ENCODE measurements around the gene ZBTB39. TPM values are rescaled to one million over a fixed set of nuclear protein-coding genes. Genes with fewer than 3 reads are reported as not detected.

The ZBTB39 gene
- total RNA-seq, 1 experiment from 2014 or later: 3.3 TPM

DNA sequence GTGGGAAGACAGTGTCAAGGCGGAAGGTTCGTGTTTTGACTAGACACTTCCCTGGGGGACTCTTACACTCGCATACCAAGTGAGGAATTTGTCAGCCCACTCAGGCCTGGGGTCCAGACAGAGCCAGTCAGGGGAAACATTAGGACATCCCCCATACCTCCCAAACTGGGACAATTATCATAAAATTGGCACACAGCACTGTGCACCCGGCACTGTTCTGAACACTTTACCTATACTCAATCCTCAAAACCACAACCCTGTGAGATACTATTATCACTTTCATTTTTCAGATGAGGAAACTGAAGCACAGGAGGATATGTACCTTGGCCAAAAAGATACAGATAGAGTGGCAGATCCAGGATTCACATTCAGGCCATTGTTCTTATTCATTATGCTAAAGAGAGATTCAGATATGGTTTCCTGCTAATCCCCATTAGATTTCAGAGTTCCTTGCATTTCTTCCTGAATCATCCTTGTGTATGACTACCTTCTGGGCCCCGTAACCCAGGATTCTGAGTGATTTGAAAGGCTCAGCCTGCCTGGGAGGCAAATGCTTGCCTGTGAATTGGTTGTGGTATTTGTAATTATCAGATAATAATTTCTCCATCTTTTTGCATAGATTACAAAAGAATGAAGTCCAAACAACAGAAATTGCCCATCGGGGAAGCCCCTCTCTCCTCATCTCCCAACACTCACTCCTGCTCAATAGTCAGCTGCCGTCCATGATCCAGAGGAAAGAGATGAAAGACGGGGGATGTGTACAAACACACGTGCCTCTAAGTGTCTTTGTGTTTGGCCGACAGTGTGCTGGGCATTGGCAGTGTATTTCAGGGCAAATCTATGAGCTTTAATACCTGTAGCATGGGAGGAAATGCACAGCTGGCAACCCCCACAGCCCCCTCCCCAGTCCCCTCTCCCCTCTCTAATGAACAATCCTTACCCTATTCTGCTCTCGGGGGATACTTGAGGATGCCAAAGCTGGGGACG is 5.4 kb upstream of the ZBTB39 start:
- 0 out of 2 replicates have a peak, but pooled peaks cover 3% of the 10 kb centered on the region for H3K27me3 ChIP-seq
- no peaks in the 10 kb centered on the region for H3K36me3 ChIP-seq
- H3K4me3 ChIP-seq: no peak overlapping the region
- H3K9me3 ChIP-seq: no peaks in the 10 kb centered on the region
- DNase-seq: no peak

DNA sequence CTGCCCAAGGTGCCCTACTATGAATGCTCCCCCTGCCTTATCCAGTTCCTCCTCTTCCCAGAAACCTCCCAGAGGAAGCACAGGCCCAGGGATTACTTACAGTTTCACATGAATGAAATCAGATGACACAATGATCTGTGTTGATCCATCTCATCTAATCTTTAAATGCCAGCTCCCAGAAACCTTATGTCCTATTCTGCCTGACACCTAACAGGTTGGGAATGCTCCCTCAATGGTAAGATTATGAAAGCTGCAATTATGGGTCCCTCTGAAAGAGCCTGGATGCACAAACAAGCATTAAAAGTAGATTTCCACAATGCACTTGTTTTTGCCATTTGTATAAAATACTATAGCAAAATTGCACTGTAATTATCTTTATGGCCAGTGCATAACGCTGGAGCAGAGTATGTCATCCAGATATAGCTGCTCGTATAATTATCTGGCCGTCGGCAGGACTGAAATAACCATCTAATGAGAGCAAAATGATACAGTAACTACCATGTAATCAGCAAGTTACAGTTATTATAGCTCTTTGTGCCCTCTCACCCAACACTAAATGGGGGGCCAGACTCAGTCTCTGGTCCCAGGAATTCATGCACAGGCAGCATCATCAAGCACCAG is 4.4 kb upstream of the ZBTB39 start:
- no peak for DNase-seq
- Histone ChIP-seq H3K9me3 (no peaks in the 10 kb centered on the region), H3K4me3 (no peak overlapping the region), H3K36me3 (no peaks in the 10 kb centered on the region), H3K27me3 (0 out of 2 replicates have a peak, but pooled peaks cover 3% of the 10 kb centered on the region)

DNA sequence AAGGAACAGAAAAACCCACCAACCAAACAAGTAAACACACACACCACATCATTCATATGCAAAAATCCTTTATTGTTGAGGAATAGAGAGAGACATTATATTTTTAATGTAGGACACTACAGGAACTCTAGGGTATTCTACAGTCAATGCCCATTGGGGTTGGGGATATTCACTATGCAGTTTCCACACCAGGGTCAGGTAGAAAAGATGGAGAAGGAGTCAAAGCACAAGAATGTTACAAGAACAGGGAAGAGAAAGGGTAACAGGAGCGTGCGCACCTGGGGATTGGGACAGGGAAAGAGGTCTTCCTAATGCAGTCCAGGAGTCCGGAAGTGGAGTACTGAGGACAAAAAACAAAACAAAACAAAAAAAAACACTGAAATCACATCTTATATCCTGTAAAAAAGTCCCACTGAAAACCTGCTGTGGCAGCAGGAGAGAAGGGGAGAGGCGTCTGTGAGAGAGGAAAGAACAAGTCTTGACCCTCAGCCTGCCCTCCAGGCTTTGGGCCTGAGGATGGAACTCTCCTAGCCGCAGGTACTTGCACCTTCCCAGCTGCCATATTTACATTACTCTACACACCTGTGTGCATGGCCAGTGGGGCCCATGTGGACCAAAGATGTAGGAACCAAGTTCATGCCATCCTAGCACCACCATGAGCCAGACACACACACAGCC is 3.7 kb upstream of the ZBTB39 start:
- DNase-seq: no peak
- Histone ChIP-seq H3K27me3 (0 out of 2 replicates have a peak, but pooled peaks cover 3% of the 10 kb centered on the region), H3K36me3 (no peaks in the 10 kb centered on the region), H3K4me3 (no peak overlapping the region), H3K9me3 (no peaks in the 10 kb centered on the region)

DNA sequence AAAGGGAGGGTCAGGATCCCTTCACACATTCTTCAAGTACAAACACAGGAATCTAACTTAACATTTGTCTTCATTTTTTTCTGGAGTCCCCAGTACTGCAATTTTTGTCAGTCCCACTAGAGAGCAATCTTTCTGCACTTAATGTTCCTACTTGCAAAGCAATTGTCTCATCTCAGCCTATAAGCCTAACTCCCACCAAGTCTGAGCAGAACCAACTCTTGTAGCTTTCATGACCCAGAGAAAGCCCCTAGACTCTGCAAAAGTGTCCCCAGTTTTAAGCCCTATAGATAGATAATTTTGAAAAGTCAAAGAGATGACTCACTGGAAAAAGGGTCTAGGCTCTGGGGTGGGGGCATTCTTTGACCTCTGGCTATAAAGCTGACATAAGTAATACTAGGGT is 1.8 kb upstream of the ZBTB39 start:
- Histone ChIP-seq H3K4me3 (no peak overlapping the region), H3K9me3 (no peaks in the 10 kb centered on the region), H3K36me3 (peaks cover 16% of the 10 kb centered on the region), H3K27me3 (no peaks in the 10 kb centered on the region)
- no peak for DNase-seq

DNA sequence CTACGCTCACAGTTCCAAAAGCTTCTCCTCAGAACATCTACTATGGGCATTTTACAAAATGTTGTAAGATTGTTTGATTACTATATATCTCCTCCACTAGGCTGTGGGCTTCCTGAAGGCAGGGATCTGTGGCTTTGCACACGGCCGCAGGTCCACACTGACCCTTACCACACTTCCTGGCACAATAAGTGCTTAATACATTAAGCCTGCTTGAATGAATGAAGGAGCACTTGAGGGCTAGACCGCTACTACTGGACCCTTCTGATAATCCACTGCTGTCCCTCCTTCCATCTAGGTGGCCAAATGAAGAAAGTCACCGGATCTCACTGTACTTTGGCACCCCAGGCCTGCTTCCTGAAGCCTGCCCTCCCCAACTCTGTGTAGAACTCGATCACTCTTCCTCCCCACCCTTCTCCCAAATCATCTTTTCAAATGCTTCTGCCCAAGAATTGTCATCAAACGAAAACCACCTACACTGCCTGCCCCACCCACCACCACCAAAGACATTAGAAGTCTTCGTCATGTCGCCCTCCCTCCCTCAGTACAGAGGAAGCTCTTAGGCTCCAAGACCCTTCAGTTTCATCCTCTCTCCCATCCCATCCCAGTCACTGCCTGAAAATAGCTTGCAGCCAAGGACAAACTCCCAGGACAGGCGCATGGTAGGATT is 596 bp upstream of the ZBTB39 start:
- peak overlapping the region; percentile 37 for H3K4me3 ChIP-seq
- DNase-seq: no peak
- no peaks in the 10 kb centered on the region for H3K27me3 ChIP-seq
- no peaks in the 10 kb centered on the region for H3K9me3 ChIP-seq
- peaks cover 28% of the 10 kb centered on the region for H3K36me3 ChIP-seq

DNA sequence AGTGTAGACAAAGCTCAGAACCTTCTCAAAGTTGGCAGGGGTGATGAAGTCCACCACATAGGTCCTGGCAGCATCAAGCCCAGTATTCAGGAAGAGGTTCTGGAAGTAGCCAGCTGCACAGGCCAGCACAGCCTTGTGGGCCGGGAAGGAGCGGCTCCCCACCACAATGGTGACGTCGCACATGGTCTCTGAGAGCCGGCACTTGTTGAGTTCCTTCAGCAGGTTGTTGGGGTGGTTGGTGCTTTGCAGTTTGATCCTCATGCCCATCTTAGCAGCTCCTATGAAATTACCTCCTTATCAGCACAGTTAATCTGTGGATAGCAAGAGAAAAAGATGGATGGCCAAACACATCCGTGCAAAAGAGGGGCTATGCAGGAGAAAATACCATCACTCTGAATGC is 1.7 kb downstream of the ZBTB39 start:
- Histone ChIP-seq H3K4me3 (no peak overlapping the region), H3K9me3 (no peaks in the 10 kb centered on the region), H3K27me3 (no peaks in the 10 kb centered on the region), H3K36me3 (peaks cover 51% of the 10 kb centered on the region)
- no peak for DNase-seq

DNA sequence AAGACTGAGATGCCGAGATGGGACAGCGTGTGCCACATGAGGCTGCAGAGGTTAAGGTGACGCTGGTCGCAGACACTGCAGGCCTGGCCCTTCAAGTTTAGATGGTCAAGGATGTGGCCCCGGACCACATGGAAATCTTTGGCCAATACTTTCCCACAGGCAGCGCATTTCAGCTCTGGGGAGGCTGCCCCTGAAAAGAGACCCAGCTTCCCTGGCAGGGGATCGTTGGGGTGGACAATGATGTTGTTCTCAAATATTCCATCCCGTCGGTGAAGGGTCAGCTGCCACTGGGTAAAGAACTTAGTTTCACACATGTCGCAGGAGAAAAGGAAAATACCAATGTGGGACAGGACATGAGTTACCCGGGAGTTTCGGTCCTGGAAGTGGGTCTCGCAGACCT is 3.0 kb downstream of the ZBTB39 start:
- no peaks in the 10 kb centered on the region for H3K27me3 ChIP-seq
- no peak overlapping the region for H3K4me3 ChIP-seq
- DNase-seq: no peak
- peaks cover 58% of the 10 kb centered on the region for H3K36me3 ChIP-seq
- no peaks in the 10 kb centered on the region for H3K9me3 ChIP-seq

DNA sequence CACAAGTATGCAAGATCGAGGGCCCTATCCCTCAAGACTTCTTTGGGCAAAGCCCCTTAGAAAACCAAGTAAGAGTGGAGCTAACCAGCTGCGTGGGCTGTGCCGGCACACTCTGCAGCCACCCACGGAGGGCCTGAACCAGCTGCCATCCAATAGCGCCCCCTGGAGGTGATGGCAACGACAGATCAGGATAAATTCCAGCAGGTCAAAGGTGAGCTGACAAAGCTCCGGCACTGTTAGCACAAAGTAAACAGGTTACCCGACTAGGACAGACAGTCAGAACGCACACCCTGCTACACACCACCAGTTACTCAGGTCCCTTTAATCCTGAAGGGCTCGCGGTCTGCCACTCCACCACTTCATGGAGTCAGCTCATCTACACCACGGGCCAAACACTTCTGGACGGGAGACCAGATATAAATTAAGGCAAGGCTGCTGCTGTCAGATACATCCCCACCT is 4.9 kb downstream of the ZBTB39 start:
- peaks cover 62% of the 10 kb centered on the region for H3K36me3 ChIP-seq
- H3K27me3 ChIP-seq: no peaks in the 10 kb centered on the region
- peak; percentile 43 for DNase-seq
- no peak overlapping the region for H3K4me3 ChIP-seq
- no peaks in the 10 kb centered on the region for H3K9me3 ChIP-seq

DNA sequence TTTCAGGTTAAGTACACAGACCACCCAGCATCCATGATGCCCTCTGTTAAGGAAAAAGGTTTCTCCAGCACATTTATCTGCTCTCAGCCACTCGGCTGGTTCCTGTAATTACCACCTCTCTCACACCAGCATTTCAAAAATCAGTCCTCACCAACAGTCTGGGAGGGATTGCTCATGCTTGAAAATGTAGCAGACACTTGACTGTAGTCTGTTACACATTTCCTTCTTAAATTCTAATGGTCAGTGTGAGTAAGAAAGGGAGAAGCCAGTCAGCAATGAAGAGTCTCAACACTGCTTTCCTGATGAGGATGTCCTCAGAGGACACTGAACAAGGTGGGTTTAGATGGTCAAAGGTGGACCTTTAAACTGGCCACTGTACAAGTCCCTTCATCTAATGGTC is 6.0 kb downstream of the ZBTB39 start:
- Histone ChIP-seq H3K27me3 (no peaks in the 10 kb centered on the region), H3K4me3 (no peak overlapping the region), H3K9me3 (no peaks in the 10 kb centered on the region), H3K36me3 (peaks cover 62% of the 10 kb centered on the region)
- no peak for DNase-seq

DNA sequence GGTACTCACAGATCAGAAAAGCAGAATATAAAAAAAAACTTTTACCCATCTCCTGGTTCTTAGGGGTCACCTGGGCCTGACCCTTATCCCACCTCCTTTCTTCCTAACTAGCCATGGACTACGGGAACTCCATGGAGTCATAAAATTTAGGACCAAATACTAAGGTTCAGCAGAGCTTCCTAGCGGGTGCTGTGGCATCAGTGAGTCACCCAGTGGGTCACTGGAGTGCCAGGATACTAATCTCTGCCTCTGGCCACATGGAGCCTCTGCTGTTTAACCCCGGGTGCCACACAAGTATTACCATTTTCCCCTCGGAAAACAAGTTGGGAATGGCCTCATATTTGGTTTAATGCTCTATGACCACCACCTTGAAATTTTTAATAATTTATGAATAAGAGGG is 6.9 kb downstream of the ZBTB39 start:
- H3K36me3 ChIP-seq: peaks cover 59% of the 10 kb centered on the region
- H3K4me3 ChIP-seq: no peak overlapping the region
- no peaks in the 10 kb centered on the region for H3K9me3 ChIP-seq
- DNase-seq: peak; percentile 44
- no peaks in the 10 kb centered on the region for H3K27me3 ChIP-seq

DNA sequence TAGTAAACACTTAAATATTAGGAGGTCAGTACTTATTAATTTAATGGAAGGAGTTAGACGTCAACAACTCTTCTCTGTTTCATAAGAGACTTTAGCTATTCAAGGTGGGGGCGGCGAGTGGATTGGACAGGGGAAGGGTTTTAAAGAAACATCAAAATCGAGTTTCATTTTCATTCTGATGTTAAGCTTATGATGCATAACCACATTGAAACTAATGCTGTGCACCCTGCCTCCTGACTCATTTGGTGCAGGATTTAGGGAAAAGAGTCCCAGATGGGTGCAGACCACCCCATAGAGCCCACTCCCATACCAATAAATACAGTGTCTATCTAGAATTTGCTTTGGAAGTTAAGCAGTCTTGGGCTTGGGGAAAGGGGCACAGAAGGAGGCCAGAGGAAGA is 7.4 kb downstream of the ZBTB39 start:
- DNase-seq: no peak
- H3K27me3 ChIP-seq: no peaks in the 10 kb centered on the region
- no peaks in the 10 kb centered on the region for H3K9me3 ChIP-seq
- H3K4me3 ChIP-seq: no peak overlapping the region
- peaks cover 54% of the 10 kb centered on the region for H3K36me3 ChIP-seq

DNA sequence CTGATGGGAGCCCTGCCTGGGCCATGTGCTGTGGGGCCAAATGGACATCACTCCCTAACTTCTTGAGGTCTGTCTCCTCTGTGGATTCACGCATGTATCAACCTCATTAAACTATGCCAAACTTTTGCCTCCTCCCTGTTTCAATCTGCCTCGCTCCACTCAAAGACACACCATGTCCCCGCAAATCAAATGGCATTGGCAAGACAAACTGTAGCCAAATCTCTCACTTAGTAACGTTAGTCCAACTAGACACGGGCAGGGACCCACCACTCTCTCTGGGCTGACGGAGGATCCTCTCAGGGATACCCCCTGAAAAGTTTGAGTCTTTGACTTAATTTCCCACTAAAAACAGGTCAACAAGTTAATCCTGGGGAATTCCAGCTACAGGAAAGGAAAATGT is 8.0 kb downstream of the ZBTB39 start:
- Histone ChIP-seq H3K9me3 (no peaks in the 10 kb centered on the region), H3K27me3 (no peaks in the 10 kb centered on the region), H3K36me3 (peaks cover 47% of the 10 kb centered on the region), H3K4me3 (no peak overlapping the region)
- DNase-seq: no peak

DNA sequence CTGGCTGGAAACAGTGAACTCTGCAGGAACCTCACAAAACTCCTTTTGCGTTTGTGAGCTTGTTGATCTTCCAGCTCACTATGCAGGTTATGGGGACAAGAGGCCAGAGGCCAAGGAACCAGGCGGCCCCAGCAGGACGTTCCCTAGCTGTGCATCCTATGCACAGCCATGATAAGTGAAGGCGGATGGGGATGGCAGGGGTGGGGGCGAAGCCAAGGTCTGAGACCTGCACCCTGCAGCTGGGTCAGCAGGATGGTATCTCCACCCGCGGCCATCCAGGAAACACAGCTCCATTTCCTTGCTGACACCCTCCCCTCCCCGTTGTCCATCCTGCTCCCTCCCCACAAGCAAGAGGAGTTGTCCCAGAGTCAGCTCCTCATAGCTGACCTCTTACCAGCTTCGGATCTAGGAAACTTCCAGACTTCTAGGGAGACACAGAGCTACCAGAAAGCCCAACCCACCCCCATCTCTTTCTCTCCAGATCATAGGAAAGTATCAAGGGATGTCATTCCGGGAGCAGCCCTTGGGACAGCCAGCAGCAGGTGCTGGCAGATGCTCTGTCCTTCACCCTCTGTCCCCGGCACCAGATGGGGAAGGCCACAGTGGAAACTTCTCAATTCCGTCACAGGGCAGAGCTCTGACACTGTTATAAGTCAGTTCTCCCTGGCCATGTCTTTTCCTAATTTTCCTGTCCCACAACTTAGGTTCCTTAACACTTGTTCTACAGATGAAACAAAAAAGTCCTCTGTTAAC is 9.4 kb downstream of the ZBTB39 start:
- Histone ChIP-seq H3K9me3 (no peaks in the 10 kb centered on the region), H3K27me3 (no peaks in the 10 kb centered on the region), H3K4me3 (no peak overlapping the region), H3K36me3 (peaks cover 34% of the 10 kb centered on the region)
- no peak for DNase-seq

DNA sequence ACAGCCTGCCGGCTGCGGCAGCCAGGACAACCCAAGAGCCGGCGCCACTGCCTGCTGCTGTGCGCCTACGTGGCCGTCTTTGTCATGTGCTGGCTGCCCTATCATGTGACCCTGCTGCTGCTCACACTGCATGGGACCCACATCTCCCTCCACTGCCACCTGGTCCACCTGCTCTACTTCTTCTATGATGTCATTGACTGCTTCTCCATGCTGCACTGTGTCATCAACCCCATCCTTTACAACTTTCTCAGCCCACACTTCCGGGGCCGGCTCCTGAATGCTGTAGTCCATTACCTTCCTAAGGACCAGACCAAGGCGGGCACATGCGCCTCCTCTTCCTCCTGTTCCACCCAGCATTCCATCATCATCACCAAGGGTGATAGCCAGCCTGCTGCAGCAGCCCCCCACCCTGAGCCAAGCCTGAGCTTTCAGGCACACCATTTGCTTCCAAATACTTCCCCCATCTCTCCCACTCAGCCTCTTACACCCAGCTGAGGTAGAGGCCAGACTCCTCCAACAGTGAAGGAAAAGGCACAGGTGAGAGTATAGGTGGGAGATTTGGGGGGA is 10.3 kb downstream of the ZBTB39 start:
- H3K27me3 ChIP-seq: no peaks in the 10 kb centered on the region
- no peaks in the 10 kb centered on the region for H3K9me3 ChIP-seq
- DNase-seq: no peak
- H3K36me3 ChIP-seq: peaks cover 24% of the 10 kb centered on the region
- H3K4me3 ChIP-seq: no peak overlapping the region

DNA sequence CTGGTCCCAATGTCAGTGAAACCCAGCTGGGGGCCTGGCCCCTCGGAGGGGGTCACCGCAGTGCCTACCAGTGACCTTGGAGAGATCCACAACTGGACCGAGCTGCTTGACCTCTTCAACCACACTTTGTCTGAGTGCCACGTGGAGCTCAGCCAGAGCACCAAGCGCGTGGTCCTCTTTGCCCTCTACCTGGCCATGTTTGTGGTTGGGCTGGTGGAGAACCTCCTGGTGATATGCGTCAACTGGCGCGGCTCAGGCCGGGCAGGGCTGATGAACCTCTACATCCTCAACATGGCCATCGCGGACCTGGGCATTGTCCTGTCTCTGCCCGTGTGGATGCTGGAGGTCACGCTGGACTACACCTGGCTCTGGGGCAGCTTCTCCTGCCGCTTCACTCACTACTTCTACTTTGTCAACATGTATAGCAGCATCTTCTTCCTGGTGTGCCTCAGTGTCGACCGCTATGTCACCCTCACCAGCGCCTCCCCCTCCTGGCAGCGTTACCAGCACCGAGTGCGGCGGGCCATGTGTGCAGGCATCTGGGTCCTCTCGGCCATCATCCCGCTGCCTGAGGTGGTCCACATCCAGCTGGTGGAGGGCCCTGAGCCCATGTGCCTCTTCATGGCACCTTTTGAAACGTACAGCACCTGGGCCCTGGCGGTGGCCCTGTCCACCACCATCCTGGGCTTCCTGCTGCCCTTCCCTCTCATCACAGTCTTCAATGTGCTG is 11.0 kb downstream of the ZBTB39 start:
- DNase-seq: no peak
- peaks cover 18% of the 10 kb centered on the region for H3K36me3 ChIP-seq
- no peak overlapping the region for H3K4me3 ChIP-seq
- H3K9me3 ChIP-seq: no peaks in the 10 kb centered on the region; the same call in 1 of the 2 replicates
- no peaks in the 10 kb centered on the region for H3K27me3 ChIP-seq

All from MG63 (cell line).